HG03457 (cell line): ENCODE measurements around the gene HPCAL1.
A peak's percentile ranks its signal among the peaks of the same experiment; 100 is the strongest.

Experiments used
- ATAC-seq: cut with Tn5 transposase; IDR thresholded peaks from one replicate; pipeline ENCODE4 v1.9.1; 2021; ENCODE audit warnings: moderate number of reproducible peaks; ENCODE audit not compliant: unreplicated experiment

Gene HPCAL1

GRCh38 chr2:10382354-10383061 lies 79.8 kb downstream of the HPCAL1 start:
- ATAC-seq: peak; percentile 50

DNA sequence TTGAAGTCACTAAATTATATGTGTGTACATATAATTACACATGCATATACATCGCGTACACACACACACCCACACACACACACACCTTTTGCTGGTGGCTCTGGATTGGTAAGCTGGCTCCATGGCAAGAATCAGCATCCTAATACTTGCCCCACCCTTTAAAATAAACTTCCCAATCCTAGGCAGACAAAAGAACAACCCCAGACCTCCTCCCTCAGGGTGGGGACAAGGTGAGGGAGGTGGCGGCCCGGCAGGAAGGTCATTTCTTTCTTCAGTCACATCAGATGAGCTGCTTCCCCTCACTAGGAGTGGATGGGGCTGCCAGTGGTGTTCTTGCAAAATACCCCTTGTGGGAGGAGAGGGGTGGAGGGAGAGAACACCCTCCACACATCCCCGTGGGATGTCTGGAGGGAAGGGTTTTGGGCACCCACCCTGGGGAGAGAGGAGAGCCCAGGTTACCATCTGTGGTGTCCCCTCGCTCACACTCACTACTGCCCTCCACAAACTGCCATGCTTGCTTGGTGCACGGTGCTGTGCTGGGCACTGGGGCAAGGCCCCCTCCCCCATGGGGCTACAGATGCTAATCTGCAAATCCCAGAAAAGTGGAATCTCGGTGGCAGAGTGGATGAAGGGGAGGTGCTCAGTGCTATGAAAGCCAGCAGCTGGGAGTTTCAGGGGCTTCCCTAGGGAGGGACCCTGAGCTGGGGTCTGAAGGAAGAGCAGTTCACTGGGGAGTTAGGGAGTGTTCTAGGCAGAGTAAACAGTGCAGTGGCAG lies 81.4 kb downstream of the HPCAL1 start:
- ATAC-seq: no peak

DNA sequence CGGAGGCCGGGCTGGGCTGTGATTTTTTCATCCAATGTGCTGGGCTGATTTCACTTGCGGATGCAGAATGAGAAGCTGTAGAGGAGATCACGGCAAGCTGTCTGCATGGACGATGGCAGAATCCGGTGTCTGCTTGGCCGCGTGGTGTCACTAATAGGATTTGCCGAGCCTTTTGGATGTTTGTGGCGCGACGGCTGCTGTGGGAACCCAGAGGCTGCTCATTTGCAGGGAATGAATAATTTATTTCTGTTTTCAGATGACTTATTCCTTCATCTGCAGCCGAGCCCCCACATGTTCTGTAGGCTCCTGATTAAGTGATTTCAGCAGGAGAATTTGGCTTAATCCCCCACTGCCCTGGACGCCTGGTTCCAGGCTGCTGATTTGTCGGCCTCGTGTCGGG lies 82.8 kb downstream of the HPCAL1 start:
- no peak for ATAC-seq

GRCh38 chr2:10385933-10386773 lies 83.4 kb downstream of the HPCAL1 start:
- ATAC-seq: no peak

DNA sequence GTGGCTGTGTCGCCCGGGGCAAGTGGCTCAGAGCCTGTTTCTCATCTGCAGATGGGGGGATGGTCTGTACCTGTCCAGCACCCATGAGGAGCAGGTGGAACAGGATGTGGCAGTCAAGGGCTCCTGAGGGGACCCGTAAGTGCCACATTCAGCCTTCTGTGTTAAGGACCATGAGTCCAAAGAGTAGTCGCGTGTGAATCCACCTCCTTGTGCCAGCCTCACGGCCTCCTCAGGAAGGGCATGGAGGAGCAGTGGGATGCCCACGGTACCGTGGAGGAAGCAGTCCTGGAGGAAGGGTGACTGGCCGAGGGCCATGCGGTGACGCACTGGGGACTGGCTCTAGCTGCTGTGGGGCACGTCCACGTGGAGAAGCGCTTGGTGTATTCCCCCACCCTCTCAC lies 84.3 kb downstream of the HPCAL1 start:
- ATAC-seq: no peak

- no peak for ATAC-seq
Observed at GRCh38 chr2:10388954-10389560, 86.4 kb downstream of the HPCAL1 start.

DNA sequence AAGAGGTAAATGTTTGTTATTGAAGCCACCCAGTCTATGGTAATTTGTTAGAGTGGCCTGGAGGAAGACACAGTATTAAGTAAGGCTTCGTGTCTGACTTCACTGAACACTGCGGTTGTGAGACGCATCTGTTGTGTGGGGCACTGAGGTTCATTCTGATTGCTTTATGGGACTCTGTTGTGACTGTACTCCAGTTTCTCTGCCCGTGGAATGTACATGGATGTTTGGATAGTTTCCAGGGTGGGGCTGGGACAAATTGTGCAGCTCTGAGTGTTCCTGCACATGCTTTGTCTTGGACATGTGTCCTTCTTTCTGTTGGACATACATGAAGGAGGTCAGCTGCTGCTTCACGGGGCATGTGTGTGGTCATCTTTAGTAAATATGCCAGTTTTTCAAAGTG lies 86.9 kb downstream of the HPCAL1 start:
- ATAC-seq: no peak

DNA sequence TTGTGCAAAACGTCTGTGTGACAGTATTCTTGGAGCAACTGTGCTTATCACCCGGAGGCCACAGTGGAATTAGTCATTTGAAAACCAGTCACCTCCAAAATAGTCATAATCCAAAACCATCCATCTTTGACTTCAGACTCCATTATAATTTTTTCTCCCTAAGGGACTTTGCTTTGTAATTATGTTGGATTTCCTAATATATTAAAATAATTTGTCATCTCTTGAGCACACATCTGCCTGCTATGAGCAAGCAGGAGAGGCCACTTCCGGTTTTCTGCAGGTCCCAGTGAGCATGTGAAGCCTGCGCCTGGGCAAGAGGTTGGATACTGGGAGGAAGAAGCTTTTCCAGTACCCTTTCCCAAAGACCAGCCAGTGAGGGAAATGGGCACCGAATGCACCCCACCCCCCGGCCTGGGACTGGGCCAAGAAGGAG lies 87.7 kb downstream of the HPCAL1 start:
- ATAC-seq: no peak

DNA sequence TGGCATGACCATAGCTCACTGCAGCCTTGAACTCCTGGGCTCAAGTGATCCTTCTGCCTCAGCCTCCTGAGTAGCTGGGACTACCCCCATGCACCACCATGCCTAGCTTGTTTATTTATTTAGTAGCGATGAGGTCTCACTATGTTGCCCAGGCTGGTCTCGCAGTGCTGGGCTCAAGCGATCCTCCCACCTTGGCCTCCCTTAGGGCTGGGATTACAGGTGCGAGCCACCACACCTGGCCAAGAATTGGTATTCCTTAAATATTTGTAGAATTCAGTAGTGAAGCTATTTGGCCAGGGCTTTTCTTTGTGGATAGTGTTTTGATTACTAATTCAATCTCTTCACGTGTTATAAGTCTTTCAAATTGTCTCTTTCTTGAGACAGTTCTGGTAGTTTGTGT lies 89.4 kb downstream of the HPCAL1 start:
- no peak for ATAC-seq

- ATAC-seq: no peak
Observed at GRCh38 chr2:10392548-10392947, 89.8 kb downstream of the HPCAL1 start.

GRCh38 chr2:10392951-10393639 lies 90.4 kb downstream of the HPCAL1 start:
- no peak for ATAC-seq

GRCh38 chr2:10393640-10393982 lies 90.9 kb downstream of the HPCAL1 start:
- ATAC-seq: no peak

DNA sequence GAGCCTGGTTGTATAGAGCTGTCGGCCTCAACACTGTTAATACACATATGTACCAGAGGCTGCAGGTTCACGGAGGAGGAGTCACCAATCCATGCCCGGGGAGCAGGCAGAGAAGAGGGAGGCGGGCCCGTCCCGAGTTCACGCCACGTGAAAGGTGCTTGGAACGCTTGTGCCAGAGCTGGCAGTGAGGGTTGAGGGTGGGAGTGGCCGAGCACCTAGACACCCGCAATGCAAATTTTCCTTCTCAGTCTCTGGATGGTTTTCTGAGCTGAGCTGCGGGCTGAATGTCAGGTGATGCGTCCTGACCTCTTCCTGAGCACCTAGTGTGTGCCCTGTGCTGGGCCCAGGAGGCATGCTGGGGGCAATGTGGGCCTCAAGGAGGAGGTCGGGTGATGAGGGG lies 93.2 kb downstream of the HPCAL1 start:
- no peak for ATAC-seq

DNA sequence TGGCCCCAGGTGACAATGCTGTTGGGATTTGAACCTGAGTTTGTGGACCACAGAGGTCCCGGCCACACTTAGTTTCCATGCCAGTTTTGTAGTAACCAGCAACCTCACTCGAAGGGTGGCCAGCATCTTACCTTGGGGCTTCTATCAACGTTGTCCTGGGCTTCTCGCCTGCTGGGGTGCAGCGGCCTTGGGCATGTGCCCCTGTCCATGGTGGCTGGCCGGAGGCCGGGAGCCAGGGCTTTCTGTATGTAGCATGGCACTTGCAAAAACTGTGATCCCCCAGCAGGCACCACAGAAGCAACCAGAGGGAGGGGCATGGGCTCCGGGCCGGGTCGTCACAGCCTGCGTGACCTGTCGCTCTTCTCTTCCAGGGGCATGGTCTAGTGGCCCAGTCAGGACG lies 93.8 kb downstream of the HPCAL1 start:
- ATAC-seq: no peak

DNA sequence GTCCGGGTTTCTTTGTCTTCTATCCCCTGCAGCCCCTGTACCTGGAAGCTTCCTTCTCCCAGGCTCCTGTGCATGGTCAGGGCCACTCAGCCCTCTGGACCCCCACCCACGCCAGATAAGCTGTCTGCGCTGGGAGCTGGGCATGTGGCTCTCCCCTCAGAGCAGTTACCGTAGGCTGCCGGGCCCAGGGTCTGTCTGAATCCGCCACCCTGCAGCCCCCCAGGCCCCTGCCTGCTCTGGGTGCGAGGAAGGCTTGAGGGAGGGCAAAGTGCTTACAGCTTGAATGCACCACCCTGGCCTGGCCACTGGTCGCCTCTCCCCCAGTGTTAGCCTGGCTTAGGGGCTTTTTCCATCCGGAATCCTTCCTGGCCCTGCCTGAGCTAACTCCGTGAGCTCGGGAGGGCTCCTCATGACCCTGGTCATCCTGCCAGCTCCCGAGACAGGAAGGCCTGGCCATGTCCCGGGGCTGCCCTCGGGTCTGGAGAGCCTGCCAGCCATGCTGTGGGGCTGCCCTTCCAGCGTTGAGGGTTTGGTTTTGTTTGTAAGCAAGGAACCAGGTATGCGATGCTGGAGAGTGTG lies 94.7 kb downstream of the HPCAL1 start:
- ATAC-seq: no peak

DNA sequence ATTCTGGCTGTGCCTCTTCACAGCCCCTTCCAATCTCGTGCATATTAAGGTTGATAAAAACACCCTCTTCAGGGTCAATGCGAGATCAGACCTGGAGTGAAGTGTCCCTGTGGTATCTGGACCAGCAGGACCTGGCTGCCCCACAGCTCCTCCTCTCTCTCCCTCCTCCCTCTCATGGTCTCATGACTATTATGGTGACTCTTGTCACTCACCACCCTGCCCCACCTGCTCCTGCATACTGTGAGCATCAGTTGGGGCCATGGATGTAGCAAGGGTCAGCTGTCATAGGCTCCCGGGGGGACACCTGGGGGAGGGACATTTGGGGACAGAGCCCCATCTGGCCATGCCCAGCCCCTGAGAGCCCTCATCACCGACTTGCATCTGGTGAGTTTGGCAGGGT lies 95.2 kb downstream of the HPCAL1 start:
- no peak for ATAC-seq

DNA sequence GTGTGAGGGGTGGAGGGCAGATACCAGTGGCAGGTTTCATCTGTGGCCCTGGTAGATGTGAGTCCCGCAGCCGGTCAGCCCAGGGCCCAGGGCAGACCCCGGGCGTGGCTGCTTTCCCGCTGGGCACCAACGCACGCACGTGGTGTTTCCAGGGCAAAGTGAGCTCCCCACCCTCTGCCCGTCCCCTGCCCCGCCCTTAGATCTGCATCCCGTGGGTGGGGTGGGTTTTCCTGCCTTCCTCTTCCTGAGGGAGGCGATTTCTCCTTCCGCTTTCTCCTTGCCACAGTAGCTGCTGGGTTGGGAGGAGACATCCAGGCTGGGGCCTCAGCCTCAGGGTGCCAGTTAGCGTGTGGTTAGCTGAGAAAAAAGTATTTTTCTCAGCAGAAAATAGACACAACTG lies 95.8 kb downstream of the HPCAL1 start:
- no peak for ATAC-seq

- no peak for ATAC-seq
Observed at GRCh38 chr2:10399358-10399757, 96.7 kb downstream of the HPCAL1 start.

DNA sequence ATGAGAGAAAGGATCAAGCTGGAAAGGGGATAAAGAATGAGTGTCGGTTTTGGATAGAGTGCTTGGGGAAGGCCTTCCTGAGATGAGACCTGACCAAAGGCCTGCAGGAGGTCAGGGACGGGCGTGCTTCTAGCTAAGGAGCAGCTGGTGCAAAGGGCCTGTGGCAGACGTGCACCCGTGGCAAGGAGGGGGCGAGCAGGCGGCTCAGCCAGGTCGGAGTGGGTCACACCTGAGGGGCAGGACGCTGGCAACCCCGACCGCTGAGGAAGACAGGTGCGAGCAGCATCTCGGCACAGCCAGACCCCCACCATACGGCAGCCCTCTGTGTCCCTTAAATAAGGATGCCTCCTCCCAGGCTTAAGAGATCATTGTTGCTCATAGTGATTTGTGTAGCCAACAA lies 97.3 kb downstream of the HPCAL1 start:
- ATAC-seq: no peak

DNA sequence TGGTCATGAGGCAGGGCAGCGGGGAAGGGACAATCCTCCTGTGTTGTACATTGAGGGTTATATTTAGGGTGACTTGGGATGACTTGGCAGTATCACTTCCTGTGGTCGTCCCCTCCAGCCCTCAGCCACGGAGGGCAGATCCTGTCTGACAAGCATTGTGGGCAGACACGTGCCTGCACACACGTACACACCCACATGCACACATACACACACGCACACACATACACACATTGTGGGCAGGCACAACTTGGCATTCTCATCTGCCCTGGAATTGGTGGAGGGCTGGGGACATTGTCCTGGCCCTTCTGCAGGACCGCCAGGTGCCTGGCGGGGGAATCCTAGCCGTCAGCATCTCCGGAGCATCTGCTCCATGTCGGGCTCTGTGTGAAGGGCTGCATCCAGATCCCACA lies 97.9 kb downstream of the HPCAL1 start:
- no peak for ATAC-seq
